Smooth muscle cell (in vitro differentiated cells): Measurements from ENCODE around the gene TBX4. TPM values are rescaled to one million over a fixed set of nuclear protein-coding genes. Genes with fewer than 3 reads are reported as not detected.
"Not testable (repeated sequence)": the region's sequence is repeated elsewhere in the genome, so short reads cannot be mapped to it uniquely, and the experiment has no call there.

Experiments
- DNase-seq: peaks from one replicate; lab custom pipeline; 2025; ENCODE audit not compliant: unreplicated experiment; lab: John Stamatoyannopoulos, UW
- H2AFZ ChIP-seq: fragments of 200-600 bp; sonication (generic); 2 replicates; pipeline ENCODE4 v1.6.0; 2016; ENCODE audit warnings: antibody characterized with exemption, low read depth, mild to moderate bottlenecking
- H3F3A ChIP-seq: fragments of 200-600 bp; sonication (generic); 2 replicates; pipeline ENCODE4 v1.6.0; 2017; ENCODE audit warnings: antibody characterized with exemption, low read depth
- H3K27ac ChIP-seq: fragments of 200-600 bp; sonication (generic); 2 replicates; pipeline ENCODE4 v1.5.1; 2016; ENCODE audit warnings: low read depth, mild to moderate bottlenecking
- H3K27me3 ChIP-seq: fragments of 200-600 bp; sonication (generic); 2 replicates; pipeline ENCODE4 v1.6.1; 2016; ENCODE audit warnings: low read depth, mild to moderate bottlenecking
- H3K36me3 ChIP-seq: fragments of 200-600 bp; sonication (generic); 2 replicates; pipeline ENCODE4 v1.5.1; 2016; ENCODE audit warnings: low read depth
- H3K4me1 ChIP-seq: fragments of 200-600 bp; sonication (generic); 2 replicates; pipeline ENCODE4 v1.5.1; 2016; ENCODE audit warnings: low read depth
- H3K4me2 ChIP-seq: fragments of 200-600 bp; sonication (generic); 2 replicates; pipeline ENCODE4 v1.6.0; 2016; ENCODE audit warnings: mild to moderate bottlenecking
- H3K4me3 ChIP-seq: fragments of 200-600 bp; sonication (generic); 2 replicates; pipeline ENCODE4 v1.5.1; 2016; ENCODE audit warnings: mild to moderate bottlenecking
- H3K79me2 ChIP-seq: fragments of 200-600 bp; sonication (generic); 2 replicates; pipeline ENCODE4 v1.6.0; 2016; ENCODE audit warnings: low read depth, mild to moderate bottlenecking
- H3K9ac ChIP-seq: fragments of 200-600 bp; sonication (generic); 2 replicates; pipeline ENCODE4 v1.6.0; 2016; ENCODE audit warnings: low read depth
- H3K9me3 ChIP-seq: fragments of 200-600 bp; sonication (generic); replicated peaks from 2 replicates; pipeline ENCODE4 v1.5.1; 2016; ENCODE audit warnings: low read depth
- H4K20me1 ChIP-seq: fragments of 200-600 bp; sonication (generic); 2 replicates; pipeline ENCODE4 v1.6.0; 2016; ENCODE audit warnings: low read depth
- CTCF ChIP-seq: fragments of 200-600 bp; sonication (generic); IDR thresholded peaks from 2 replicates; pipeline ENCODE4 v1.5.1; 2017; ENCODE audit warnings: borderline replicate concordance, mild to moderate bottlenecking, antibody characterized with exemption; ENCODE audit not compliant: insufficient read depth, poor library complexity, severe bottlenecking
- WGBS: methylation state at CpG from one replicate; pipeline ENCODE4 v1.1.7; 2016; ENCODE audit warnings: low lambda C conversion rate; 5-methylcytosine and 5-hydroxymethylcytosine counted together
- polyA plus RNA-seq: library from polyadenylated mRNA; unstranded; fragments of >200 nt; fragmentation: Nextera tagmentation; extraction: Ambion mirVana; gene quantifications from 2 replicates; pipeline ENCODE4 v1.2.1, GENCODE V29; 2016
- total RNA-seq: library from RNA; depleted of rRNA; stranded (reverse); fragments of >200 nt; gene quantifications from 2 replicates; pipeline ENCODE4 v1.2.3, GENCODE V29; 2014

Gene TBX4
- total and polyA plus RNA-seq, 2 experiments from 2014 or later, result 14.1 to 22.7 TPM

GRCh38 chr17:61436273-61436672, 15.9 kb upstream of the TBX4 start:
- TF ChIP-seq CTCF, result no peak
- Histone ChIP-seq H3K27ac (no peak overlapping the region), H3K4me1 (no peaks in the 10 kb centered on the region), H3K4me3 (no peak overlapping the region), H3K36me3 (peaks cover 3% of the 10 kb centered on the region), H3K9me3 (peaks cover 5% of the 10 kb centered on the region), H3K4me2 (no peak overlapping the region), H3K9ac (no peak overlapping the region), H3K27me3 (no peaks in the 10 kb centered on the region), H3F3A (no peaks in the 10 kb centered on the region), H3K79me2 (no peaks in the 10 kb centered on the region), H4K20me1 (no peaks in the 10 kb centered on the region), H2AFZ (no peak overlapping the region)
- no peak for DNase-seq

GRCh38 chr17:61436995-61437704, 15.1 kb upstream of the TBX4 start:
- no peak overlapping the region for H3K27ac ChIP-seq
- H3K9me3 ChIP-seq, result peaks cover 5% of the 10 kb centered on the region
- peaks cover 3% of the 10 kb centered on the region for H3K36me3 ChIP-seq
- H3K4me2 ChIP-seq, result no peak overlapping the region
- no peak overlapping the region for H3K4me3 ChIP-seq
- H3F3A ChIP-seq, result peaks cover 2% of the 10 kb centered on the region
- H3K79me2 ChIP-seq, result no peaks in the 10 kb centered on the region
- H3K9ac ChIP-seq, result no peak overlapping the region
- no peak for DNase-seq
- TF ChIP-seq CTCF, result no peak
- H3K4me1 ChIP-seq, result no peaks in the 10 kb centered on the region
- H3K27me3 ChIP-seq, result no peaks in the 10 kb centered on the region
- no peak overlapping the region for H2AFZ ChIP-seq
- no peaks in the 10 kb centered on the region for H4K20me1 ChIP-seq

DNA sequence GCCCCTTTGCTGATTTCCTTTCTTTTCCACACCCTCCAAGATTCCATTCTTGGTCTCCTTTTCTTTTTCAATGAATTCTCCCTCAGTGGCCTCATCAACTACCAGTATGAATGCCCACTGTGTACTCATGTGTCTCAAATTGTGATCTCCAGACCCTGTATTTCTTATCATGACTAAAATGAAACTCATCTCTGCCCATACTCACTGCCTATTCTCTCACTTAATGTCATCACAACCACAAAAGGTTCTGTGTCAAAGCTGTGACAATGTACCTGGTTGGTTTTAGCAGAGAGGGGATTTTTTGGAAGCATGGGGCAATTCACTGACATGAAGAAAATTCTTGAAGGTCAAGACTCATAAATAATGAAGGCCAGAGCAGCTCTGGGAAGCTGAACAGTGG, 11.5 kb upstream of the TBX4 start:
- H3K9ac ChIP-seq, result no peak overlapping the region
- no peaks in the 10 kb centered on the region for H3K4me1 ChIP-seq
- no peak overlapping the region for H3K4me2 ChIP-seq
- H3F3A ChIP-seq, result peaks cover 5% of the 10 kb centered on the region
- H3K27me3 ChIP-seq, result no peaks in the 10 kb centered on the region
- H4K20me1 ChIP-seq, result no peaks in the 10 kb centered on the region
- H3K27ac ChIP-seq, result no peak overlapping the region
- no peak overlapping the region for H3K4me3 ChIP-seq
- H3K36me3 ChIP-seq, result no peaks in the 10 kb centered on the region
- H3K79me2 ChIP-seq, result no peaks in the 10 kb centered on the region
- H3K9me3 ChIP-seq, result no peaks in the 10 kb centered on the region
- no peak for TF ChIP-seq CTCF
- no peak overlapping the region for H2AFZ ChIP-seq
- DNase-seq, result no peak

DNA sequence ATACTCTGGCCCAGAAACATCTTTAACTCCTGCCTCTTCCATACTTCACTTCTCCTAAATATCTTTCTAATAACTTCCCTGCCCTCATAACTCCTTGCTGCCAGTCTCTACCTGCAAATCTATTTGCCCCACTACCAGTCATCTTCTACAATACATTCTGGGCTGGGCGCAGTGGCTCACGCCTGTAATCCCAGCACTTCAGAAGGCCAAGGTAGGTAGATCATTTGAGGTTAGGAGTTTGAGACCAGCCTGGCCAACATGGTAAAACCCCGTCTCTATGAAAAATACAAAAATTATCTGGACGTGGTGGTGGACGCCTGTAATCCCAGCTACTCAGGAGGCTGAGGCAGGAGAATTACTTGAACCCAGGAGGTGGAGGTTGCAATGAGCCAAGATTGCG, 10.7 kb upstream of the TBX4 start:
- not testable (repeated sequence) for H3K27ac ChIP-seq, H3K79me2 ChIP-seq, H3K9ac ChIP-seq, H3K36me3 ChIP-seq, DNase-seq, H2AFZ ChIP-seq, H3K4me3 ChIP-seq, H3K27me3 ChIP-seq, H3K9me3 ChIP-seq, H3F3A ChIP-seq, H3K4me1 ChIP-seq, H3K4me2 ChIP-seq, H4K20me1 ChIP-seq
- WGBS, result 98% methylated on average over 6 of the region's 6 CpGs
